GM15510 (cell line): ENCODE measurements around the gene ZFYVE28.

ENCODE experiments used
- POLR2A ChIP-seq: IDR thresholded peaks from 3 replicates; pipeline ENCODE4 v1.6.1; 2011; ENCODE audit warnings: borderline replicate concordance; ENCODE audit not compliant: insufficient read length; ENCODE audit errors: extremely low read depth

Gene ZFYVE28

GRCh38 chr4:2321279-2322196 lies 96.9 kb downstream of the ZFYVE28 start:
- TF ChIP-seq POLR2A: no peak

GRCh38 chr4:2320746-2321145 lies 97.7 kb downstream of the ZFYVE28 start:
- no peak for TF ChIP-seq POLR2A

DNA sequence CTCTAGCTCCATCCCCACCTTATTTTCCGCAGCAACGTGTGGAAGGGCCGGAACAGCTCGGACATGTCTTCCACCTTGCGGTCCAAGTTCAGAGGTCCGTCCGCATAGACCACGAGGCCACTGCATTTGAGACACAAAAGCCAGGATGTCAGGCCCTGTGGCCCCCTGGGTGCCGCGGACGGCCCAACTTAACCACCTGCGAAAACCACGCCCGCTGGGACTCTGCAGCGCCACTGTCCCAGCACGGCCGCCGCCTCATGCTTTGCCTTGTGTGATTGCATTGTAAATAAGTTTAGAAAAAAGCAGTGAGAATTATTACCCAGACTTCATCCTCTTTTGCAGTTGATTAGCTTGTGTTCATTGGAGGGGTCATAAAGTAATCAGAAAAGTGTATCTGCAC lies 98.3 kb downstream of the ZFYVE28 start:
- no peak for TF ChIP-seq POLR2A

DNA sequence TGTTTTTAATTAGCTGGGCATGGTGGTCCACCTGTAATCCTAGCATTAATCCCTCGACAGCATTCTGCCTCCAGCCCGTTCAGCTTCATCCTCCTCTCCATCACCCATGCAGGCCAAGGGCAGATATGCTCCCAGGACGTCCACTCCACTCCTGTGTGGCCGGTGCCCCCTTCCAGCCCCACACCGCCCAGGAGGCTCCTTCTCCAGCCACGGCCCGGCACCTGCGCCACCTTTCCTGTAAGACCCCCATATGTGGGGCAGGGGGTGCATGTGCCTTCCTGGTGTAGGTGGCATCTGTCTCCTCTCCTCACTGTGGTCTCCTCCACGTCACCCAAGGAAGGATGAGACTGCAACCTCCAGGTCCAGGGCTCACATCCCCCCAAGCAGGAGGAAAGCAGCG lies 99.6 kb downstream of the ZFYVE28 start:
- TF ChIP-seq POLR2A: no peak

- no peak for TF ChIP-seq POLR2A
These were observed 100.0 kb downstream of the ZFYVE28 start for GRCh38 chr4:2318476-2318875.

GRCh38 chr4:2313366-2313765 lies 105.1 kb downstream of the ZFYVE28 start:
- TF ChIP-seq POLR2A: no peak

GRCh38 chr4:2306773-2307410 lies 111.6 kb downstream of the ZFYVE28 start:
- TF ChIP-seq POLR2A: no peak

DNA sequence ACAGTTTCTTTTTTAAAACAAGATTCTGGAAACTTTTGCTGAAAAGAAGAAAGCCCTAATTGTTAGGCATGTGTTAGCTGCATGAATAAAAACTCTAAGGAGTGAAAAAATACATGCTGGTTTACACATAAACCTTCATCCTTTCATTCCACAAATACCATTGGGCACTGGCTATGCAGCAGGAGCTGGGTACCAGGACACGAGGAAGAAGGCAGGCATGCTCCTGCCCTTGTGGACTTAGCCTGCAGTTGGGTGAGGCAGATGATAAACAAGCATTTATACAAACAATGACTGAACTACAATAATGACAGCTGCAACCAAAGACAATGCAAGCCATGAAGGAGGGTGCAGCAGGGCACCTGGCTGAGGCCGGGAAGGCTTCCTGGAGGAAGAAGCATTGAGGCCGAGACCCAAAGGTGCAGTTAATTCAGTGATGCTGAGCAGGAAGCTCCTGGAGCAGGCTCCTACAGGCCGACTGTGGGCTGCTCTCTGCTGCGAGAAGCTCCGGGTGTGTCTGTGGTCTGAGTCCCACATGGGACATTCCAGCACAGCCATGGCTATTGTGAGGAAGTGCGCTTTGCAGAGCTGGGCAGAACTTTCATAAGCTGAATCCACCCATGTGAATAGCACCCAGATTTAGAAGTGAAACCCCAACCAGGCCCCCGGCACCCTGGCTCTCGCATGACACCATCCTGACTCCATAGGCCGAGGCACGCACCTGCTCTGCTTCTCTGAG lies 112.5 kb downstream of the ZFYVE28 start:
- TF ChIP-seq POLR2A: no peak

DNA sequence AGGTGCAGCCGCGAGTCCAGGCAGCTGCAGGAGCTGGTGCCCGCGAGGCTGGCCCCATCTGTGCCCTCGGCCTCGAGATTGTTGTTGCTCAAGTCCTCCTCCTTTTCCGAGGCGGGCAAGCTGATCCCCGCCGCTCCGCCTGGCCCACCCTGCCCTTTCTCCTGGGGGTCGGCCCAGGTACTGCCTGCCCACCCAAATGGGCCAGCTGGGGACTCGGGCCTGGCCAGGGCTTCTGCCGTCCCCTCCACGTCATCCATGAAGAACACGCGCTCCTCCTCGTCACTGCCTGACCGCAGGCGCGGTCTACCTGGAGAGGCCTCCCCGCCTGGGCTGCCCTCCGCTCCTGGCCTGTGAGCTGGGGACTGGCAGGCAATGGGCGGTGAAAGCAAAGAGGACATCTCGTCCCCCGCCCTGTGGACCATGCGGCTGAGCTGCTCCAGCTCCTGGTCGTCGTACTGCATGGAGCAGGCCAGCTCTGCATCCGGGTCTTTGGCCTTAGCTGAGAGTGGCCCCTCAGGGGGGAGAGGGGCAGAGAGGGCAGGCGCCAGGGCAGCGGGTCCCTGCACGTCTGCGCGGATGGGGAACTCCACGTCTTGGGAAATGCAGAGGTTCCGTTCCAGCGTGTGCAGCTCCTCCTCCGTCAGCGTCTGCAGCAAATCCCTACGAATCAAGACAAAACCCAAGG lies 113.4 kb downstream of the ZFYVE28 start:
- no peak for TF ChIP-seq POLR2A

- TF ChIP-seq POLR2A: no peak
These were observed 114.0 kb downstream of the ZFYVE28 start for GRCh38 chr4:2304321-2304876.

GRCh38 chr4:2303686-2304320 lies 114.6 kb downstream of the ZFYVE28 start:
- TF ChIP-seq POLR2A: no peak

GRCh38 chr4:2303121-2303685 lies 115.2 kb downstream of the ZFYVE28 start:
- no peak for TF ChIP-seq POLR2A

DNA sequence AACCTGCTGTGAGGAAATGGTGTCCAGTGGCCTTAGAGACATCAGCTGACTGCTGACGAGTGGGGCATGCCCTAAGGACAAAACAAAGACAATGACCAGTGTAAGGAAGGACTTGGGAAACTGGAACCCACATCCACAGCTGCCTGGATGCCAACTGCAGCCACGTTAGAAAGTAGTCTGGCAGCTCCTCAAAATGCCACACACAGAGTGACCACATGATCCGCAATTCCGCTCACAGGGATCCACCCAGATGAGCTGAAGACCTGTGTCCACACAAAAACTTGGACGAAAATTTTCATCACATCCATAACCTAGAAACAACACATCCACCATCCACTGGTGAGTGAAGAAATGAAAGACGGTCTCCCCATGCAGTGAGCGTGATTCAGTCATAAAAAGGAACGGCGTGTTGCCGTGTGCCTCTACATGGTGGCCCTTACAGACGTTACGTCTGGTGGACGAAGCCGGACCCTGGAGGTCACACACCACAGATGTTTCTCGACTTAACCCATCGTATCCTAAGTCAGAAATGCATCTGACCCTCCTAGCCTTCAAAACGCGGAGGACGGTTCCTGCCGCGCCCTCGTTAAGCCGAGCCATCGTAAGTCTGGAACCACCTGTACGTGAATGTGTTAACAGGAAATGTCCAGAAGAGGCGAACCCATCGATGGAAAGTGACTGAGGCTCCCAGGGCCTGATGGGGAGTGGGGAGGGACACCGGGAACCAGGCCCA lies 115.9 kb downstream of the ZFYVE28 start:
- TF ChIP-seq POLR2A: no peak
